GM12878 (cell line): ENCODE measurements around the gene NBEAL1.

Experiments
- CTCF ChIP-seq, 3 experiments: IDR thresholded peaks in 2 of 3; conservative IDR thresholded peaks in 1 of 3; 2 replicates each; pipeline ENCODE4 v1.5.1; 2011; ENCODE audit warnings: low read depth in 3 of 3, low read length in 3 of 3, mild to moderate bottlenecking in 3 of 3, control low read depth in 2 of 3, moderate library complexity in 2 of 3, inconsistent platforms in 1 of 3, mixed read lengths in 1 of 3; ENCODE audit not compliant: control insufficient read depth in 2 of 3, insufficient read depth in 1 of 3; ENCODE audit errors: extremely low read depth in 1 of 3
- JUND ChIP-seq: IDR thresholded peaks from 2 replicates; pipeline ENCODE4 v1.6.1; 2012; ENCODE audit warnings: low read depth, mild to moderate bottlenecking, low read length, improper control_type of control experiment, moderate library complexity
- POLR2A ChIP-seq: IDR thresholded peaks from 2 replicates; pipeline ENCODE4 v1.6.1; 2011; ENCODE audit warnings: low read depth, mild to moderate bottlenecking, low read length
- RELA ChIP-seq: fragments of 450-650 bp; IDR thresholded peaks from 2 replicates; pipeline ENCODE4 v1.8.0; 2014; ENCODE audit warnings: borderline replicate concordance; ENCODE audit not compliant: partially characterized antibody

- no peak for TF ChIP-seq RELA
- TF ChIP-seq CTCF (IDR thresholded peaks at IDR 0.05 in 2 of 3, conservative IDR thresholded peaks at IDR 0.05 in 1 of 3; ENCODE audit: control insufficient read depth in 2 of 3, extremely low read depth in 1 of 3, insufficient read depth in 1 of 3, low read depth in 3 of 3, low read length in 3 of 3): no peak
- TF ChIP-seq JUND: no peak
- no peak for TF ChIP-seq POLR2A
These were observed 24.9 kb upstream of the NBEAL1 start for GRCh38 chr2:202989749-202990148.
